HG02588 (cell line): ENCODE measurements around the gene KIF27.
A peak's percentile ranks its signal among the peaks of the same experiment; 100 is the strongest.
"Not testable (repeated sequence)": the region's sequence is repeated elsewhere in the genome, so short reads cannot be mapped to it uniquely, and the experiment has no call there.

Experiments
- ATAC-seq: cut with Tn5 transposase; IDR thresholded peaks from one replicate; pipeline ENCODE4 v1.9.1; 2021; ENCODE audit warnings: mild to moderate bottlenecking, moderate library complexity; ENCODE audit not compliant: unreplicated experiment

The KIF27 gene

GRCh38 chr9:83934569-83935275 lies 13.5 kb upstream of the KIF27 start:
- no peak for ATAC-seq

GRCh38 chr9:83933790-83934189 lies 12.6 kb upstream of the KIF27 start:
- ATAC-seq: no peak

DNA sequence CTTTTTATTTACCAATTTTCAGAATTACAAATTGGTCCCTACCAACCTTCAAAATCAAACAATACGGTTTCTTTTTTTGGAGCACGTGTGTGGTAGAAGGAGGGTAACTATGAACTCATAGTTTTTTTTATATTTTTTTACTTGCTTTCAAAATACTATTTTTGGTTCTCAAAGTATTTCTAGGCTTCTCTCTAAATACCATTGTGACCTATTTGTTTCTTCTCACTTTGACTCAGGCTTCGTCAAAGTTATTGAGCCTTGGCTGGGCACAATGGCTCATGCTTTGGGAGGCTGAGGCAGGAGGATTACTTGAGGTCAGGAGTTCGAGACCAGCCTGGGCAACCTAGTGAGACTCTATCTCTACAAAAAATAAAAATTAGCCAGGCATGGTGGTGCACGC lies 11.6 kb upstream of the KIF27 start:
- ATAC-seq: no peak

DNA sequence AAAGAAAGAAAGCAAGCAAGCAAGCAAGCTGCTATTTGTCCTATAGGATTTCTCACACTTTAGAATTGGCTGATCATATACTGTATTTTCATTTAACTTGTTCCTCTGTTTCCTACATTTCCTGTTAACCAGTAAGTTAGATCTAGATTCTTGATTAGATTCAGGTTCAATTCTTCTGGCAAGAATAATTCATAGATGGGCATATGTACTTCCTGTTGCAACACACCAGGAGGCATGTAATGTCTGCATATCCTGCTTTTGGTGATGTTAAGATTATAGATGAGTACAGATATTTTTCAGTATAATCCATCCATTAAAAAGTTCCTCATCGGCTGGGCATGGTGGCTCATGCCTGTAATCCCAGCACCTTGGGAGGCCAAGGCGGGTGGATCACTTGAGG lies 10.8 kb upstream of the KIF27 start:
- ATAC-seq: no peak

GRCh38 chr9:83930881-83931280 lies 9.6 kb upstream of the KIF27 start:
- no peak for ATAC-seq

DNA sequence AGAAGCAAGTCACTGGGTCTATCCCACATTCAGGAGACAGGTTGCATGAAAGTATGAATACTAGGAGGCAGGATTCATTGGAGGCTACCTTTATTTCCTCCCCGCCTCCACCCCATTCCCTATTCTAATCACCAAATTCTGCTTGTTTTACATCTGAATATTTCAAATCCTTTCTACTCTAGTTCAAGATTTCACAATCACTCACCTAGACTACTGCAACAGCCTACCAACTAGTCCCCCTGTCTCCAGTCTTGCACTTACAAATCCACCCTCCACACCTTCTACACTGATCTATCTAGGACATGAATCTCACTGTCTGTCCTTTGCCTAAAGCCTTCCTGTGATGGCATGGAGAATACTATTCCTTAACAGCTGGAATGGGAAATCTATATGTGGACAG lies 6.4 kb upstream of the KIF27 start:
- ATAC-seq: no peak

DNA sequence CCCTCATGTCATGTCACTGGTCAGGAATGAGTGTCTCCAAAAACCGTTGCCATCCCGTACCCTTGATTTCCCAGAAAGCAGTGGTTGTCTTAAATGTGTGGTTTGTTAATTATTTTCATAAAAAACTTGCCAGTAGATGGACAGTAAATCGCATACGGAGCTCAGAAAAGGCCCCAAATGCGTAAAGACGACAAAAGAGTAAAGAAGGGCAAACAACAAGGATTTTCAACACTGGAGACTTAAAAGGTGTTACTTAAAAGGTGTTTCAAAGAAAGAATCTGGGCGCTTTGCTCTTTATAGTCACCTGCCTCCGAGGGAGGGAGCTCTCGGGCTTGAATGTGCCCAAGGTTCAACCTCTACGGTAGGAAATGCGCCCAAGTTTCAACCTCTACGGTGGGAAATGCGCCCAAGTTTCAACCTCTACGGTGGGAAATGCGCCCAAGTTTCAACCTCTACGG lies 734 bp downstream of the KIF27 start:
- peak; percentile 22 for ATAC-seq

DNA sequence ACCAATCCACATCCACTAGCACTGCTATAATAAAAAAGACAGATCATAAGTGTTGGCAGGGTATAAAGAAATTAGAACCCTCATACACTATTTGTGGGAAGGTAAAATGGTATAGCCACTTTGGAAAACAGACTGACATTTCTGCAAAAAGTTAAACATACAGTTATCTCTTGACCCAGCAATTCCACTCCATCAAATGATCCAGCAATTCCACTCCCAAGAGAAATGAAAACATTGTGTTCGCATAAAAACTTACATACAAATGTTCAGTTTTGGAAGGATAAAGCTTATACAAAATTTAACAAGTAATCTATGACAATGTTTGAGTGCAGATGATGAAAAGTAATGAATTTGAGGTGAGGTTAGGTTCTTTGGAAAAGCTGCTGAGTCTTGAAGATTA lies 2.1 kb downstream of the KIF27 start:
- ATAC-seq: no peak

GRCh38 chr9:83912194-83912593 lies 9.0 kb downstream of the KIF27 start:
- not testable (repeated sequence) for ATAC-seq

DNA sequence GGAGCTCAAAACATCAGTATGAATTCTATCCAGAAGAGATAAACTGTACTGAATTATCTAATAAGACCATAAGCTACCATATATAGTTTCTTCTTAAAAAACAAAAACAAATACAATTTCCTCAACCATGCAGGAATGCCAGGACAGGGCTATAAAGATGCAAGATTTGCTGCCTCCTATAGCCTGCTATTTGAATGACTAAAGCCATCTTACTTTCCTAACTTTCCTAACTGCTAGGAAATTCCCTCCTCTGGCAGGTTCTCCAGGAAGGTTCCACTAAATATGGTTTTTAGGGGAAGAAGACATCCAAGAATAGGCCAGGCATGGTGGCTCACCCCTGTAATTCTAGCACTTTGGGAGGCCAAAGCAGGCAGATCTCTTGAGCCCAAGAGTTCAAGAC lies 15.1 kb downstream of the KIF27 start:
- ATAC-seq: no peak

DNA sequence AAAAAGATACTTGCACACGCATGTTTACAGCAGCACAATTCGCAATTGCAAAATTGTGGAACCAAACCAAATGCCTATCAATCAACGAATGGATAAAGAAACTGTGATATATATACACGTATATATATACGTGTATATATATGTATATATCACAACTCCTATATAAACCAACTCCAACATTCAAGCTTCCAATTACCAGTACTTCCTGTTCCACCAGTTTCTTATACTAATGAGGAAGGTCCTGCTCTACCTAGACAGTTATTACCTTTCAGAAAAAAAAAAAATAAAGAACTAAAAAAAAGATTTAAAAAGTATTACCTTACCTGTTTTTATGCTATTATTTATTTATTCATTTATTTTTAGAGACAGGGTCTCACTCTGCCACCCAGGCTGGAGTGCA lies 20.6 kb downstream of the KIF27 start:
- ATAC-seq: not testable (repeated sequence)

- ATAC-seq: not testable (repeated sequence)
These were observed 26.9 kb downstream of the KIF27 start for GRCh38 chr9:83894301-83894700.

DNA sequence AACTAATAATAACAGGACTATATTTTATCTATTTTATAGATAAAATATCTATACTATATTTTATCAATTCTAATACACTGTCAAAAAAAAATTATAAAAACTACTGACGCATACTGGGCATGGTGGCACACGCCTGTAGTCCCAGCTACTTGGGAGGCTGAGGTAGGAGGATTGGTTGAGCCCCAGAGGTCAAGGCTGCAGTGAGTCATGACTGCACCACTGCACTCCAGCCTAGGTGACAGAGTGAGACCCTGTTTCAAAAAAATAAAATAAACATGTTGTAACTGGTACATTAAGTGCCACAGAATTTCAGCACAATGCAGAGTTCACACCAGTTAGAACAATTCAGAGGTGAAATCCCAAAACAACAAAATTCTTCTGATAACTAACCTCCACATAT lies 34.7 kb downstream of the KIF27 start:
- ATAC-seq: not testable (repeated sequence)

GRCh38 chr9:83885559-83886240 lies 35.5 kb downstream of the KIF27 start:
- ATAC-seq: not testable (repeated sequence)

GRCh38 chr9:83881687-83882408 lies 39.4 kb downstream of the KIF27 start:
- ATAC-seq: not testable (repeated sequence)

- ATAC-seq: not testable (repeated sequence)
These were observed 45.7 kb downstream of the KIF27 start for GRCh38 chr9:83875559-83875958.

GRCh38 chr9:83849895-83850294 lies 71.3 kb downstream of the KIF27 start:
- ATAC-seq: not testable (repeated sequence)

GRCh38 chr9:83837070-83837643 lies 84.1 kb downstream of the KIF27 start:
- not testable (repeated sequence) for ATAC-seq

- not testable (repeated sequence) for ATAC-seq
These were observed 90.7 kb downstream of the KIF27 start for GRCh38 chr9:83830426-83831071.

DNA sequence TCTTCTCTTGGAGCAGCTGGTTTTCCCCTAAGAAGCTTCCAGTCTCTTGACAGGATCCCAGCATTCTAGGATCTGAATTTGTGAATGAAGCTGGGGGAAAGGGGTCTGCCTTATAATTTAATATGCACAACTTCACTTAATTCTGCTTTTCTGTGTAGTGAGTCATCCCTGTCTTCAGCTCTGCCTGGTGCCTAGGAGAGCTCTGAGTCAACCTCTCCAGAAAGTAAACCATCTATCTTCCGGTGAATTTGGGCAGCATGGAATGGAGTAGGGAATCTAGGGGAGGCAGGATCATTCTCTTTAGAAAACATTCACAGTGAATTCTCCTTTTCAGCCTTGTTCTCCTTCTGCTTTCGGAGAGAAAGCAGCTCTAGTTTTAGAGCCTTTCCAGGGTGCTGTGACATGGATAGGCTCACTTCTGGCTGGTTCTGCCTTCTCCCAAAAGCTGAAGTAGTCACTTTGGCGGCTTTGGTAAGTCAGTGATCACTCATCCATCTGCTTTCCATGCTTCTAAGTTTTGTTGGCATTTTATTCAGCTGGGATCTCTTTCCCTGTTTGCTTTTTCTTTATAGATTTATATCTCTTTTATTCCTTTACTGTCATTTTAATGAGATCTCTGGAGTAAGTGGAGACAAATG lies 96.1 kb downstream of the KIF27 start:
- not testable (repeated sequence) for ATAC-seq
